HUDEP-2 (cell line): ENCODE measurements around the gene MRAP2.
"Not testable (repeated sequence)": the region's sequence is repeated elsewhere in the genome, so short reads cannot be mapped to it uniquely, and the experiment has no call there.

Experiments
- DNase-seq, 76 experiments: peaks; one replicate each; lab custom pipeline; 2025; ENCODE audit not compliant: unreplicated experiment in 76 of 76; lab: John Stamatoyannopoulos, UW

The MRAP2 gene

GRCh38 chr6:84068873-84069272, 35.3 kb downstream of the MRAP2 start:
- peak in 3 of 76 experiments; percentile 6 to 39 (median 19) for DNase-seq

GRCh38 chr6:84072442-84072997, 38.9 kb downstream of the MRAP2 start:
- DNase-seq: no peak

GRCh38 chr6:84074988-84075781, 41.6 kb downstream of the MRAP2 start:
- DNase-seq: no peak

GRCh38 chr6:84077645-84078044, 44.1 kb downstream of the MRAP2 start:
- DNase-seq: no peak

GRCh38 chr6:84078335-84078734, 44.8 kb downstream of the MRAP2 start:
- DNase-seq: no peak

- peak in 1 of 76 experiments; percentile 23 for DNase-seq
Observed at GRCh38 chr6:84081222-84081621, 47.6 kb downstream of the MRAP2 start.

GRCh38 chr6:84082689-84083265, 49.2 kb downstream of the MRAP2 start:
- no peak for DNase-seq

GRCh38 chr6:84084705-84085104, 51.1 kb downstream of the MRAP2 start:
- not testable (repeated sequence) for DNase-seq

- no peak for DNase-seq
Observed at GRCh38 chr6:84086056-84086455, 52.5 kb downstream of the MRAP2 start.

GRCh38 chr6:84086545-84087429, 53.2 kb downstream of the MRAP2 start:
- peak in 69 of 76 experiments; percentile 11 to 93 (median 64) for DNase-seq

- DNase-seq: no peak
Observed at GRCh38 chr6:84089081-84089480, 55.5 kb downstream of the MRAP2 start.

- DNase-seq: no peak
Observed at GRCh38 chr6:84089552-84089951, 56.0 kb downstream of the MRAP2 start.

GRCh38 chr6:84093441-84094435, 60.2 kb downstream of the MRAP2 start:
- DNase-seq: peak in 27 of 76 experiments; percentile 11 to 82 (median 56)

- DNase-seq: no peak
Observed at GRCh38 chr6:84095156-84095555, 61.6 kb downstream of the MRAP2 start.

GRCh38 chr6:84103029-84103428, 69.5 kb downstream of the MRAP2 start:
- no peak for DNase-seq

GRCh38 chr6:84105215-84105924, 71.8 kb downstream of the MRAP2 start:
- peak in 2 of 76 experiments; percentile 21 to 34 for DNase-seq

GRCh38 chr6:84107495-84107894, 73.9 kb downstream of the MRAP2 start:
- no peak for DNase-seq

- not testable (repeated sequence) for DNase-seq
Observed at GRCh38 chr6:84111351-84111750, 77.8 kb downstream of the MRAP2 start.
